Caco-2 (cell line): ENCODE results near the gene BRICD5. TPM values are rescaled to one million over a fixed set of nuclear protein-coding genes. Genes with fewer than 3 reads are reported as not detected.
A peak's percentile ranks its signal among the peaks of the same experiment; 100 is the strongest.
"Not testable (repeated sequence)": the region's sequence is repeated elsewhere in the genome, so short reads cannot be mapped to it uniquely, and the experiment has no call there.

Experiments used
- Bru-seq: library from RNA; stranded (reverse); fragments of 400-500 nt; gene quantifications from one replicate; lab custom pipeline; 2021; lab: Mats Ljungman, UMichigan
- BruChase-seq, 2 experiments: library from RNA; stranded (reverse); fragments of 400-500 nt; gene quantifications; one replicate each; lab custom pipeline; 2021; lab: Mats Ljungman, UMichigan
- BruUV-seq: library from RNA; stranded (reverse); fragments of 400-500 nt; replicated peaks from 2 replicates; lab custom pipeline; 2021; lab: Mats Ljungman, UMichigan
- CTCF ChIA-PET: fragments of 300-600 bp; sonication (Branson Sonifier 250); formaldehyde crosslinking; loops from one replicate; lab custom pipeline; 2022; ENCODE audit warnings: antibody characterized with exemption; lab: Charles Lee
- POLR2A ChIA-PET: fragments of 300-600 bp; sonication (Branson Sonifier 250); formaldehyde crosslinking; loops from one replicate; lab custom pipeline; 2022; ENCODE audit warnings: antibody characterized with exemption; lab: Charles Lee
- DNase-seq, 2 experiments: peaks; one replicate each; pipeline versions ENCODE4 v3.0.0 to v3.0.0-alpha.2; 2020 to 2022
- H3K27me3 ChIP-seq: replicated peaks from 2 replicates; pipeline ENCODE4 v1.6.0; 2011; ENCODE audit warnings: low read length; ENCODE audit not compliant: control insufficient read depth, insufficient read depth
- H3K36me3 ChIP-seq: 2 replicates; pipeline ENCODE4 v1.5.1; 2011; ENCODE audit warnings: low read length; ENCODE audit not compliant: control insufficient read depth, insufficient read depth
- H3K4me1 ChIP-seq: fragments of 250-450 bp; sonication (Bioruptor Pico); 2 replicates; pipeline ENCODE4 v1.5.1; 2020; ENCODE audit warnings: mild to moderate bottlenecking
- H3K4me3 ChIP-seq: 2 replicates; pipeline ENCODE4 v1.5.1; 2011; ENCODE audit warnings: low read depth, mild to moderate bottlenecking, control low read depth, low read length
- H3K9me3 ChIP-seq: fragments of 250-450 bp; sonication (Bioruptor Pico); 2 replicates; pipeline ENCODE4 v1.5.1; 2020; ENCODE audit warnings: mild to moderate bottlenecking, moderate library complexity
- H3K27ac Mint-ChIP-seq: one replicate; pipeline ENCODE4 v1.8.0; 2022; ENCODE audit warnings: mixed read lengths; ENCODE audit not compliant: unreplicated experiment
- H3K27me3 Mint-ChIP-seq: one replicate; pipeline ENCODE4 v1.8.0; 2022; ENCODE audit warnings: mixed read lengths; ENCODE audit not compliant: insufficient read depth, unreplicated experiment
- H3K36me3 Mint-ChIP-seq: one replicate; pipeline ENCODE4 v1.8.0; 2022; ENCODE audit warnings: mild to moderate bottlenecking, mixed read lengths; ENCODE audit not compliant: insufficient read depth, unreplicated experiment
- H3K4me1 Mint-ChIP-seq: one replicate; pipeline ENCODE4 v1.8.0; 2022; ENCODE audit warnings: low read depth, mixed read lengths; ENCODE audit not compliant: unreplicated experiment
- H3K4me3 Mint-ChIP-seq: one replicate; pipeline ENCODE4 v1.8.0; 2022; ENCODE audit warnings: mild to moderate bottlenecking, moderate library complexity, mixed read lengths; ENCODE audit not compliant: unreplicated experiment
- H3K9me3 Mint-ChIP-seq: one replicate; pipeline ENCODE4 v1.8.0; 2022; ENCODE audit warnings: mixed read lengths; ENCODE audit not compliant: unreplicated experiment
- intact Hi-C: fragments of 100-400 bp; cut with micrococcal nuclease; formaldehyde crosslinking; loops from one replicate; pipeline ENCODE4 v1.10.0; 2022; ENCODE audit not compliant: unreplicated experiment
- long read RNA-seq: library from polyadenylated mRNA; stranded (forward); transcript quantifications from one replicate; pipeline ENCODE4 v2.0.0, GENCODE V29; 2022
- total RNA-seq: library from RNA; stranded (reverse); gene quantifications from 2 replicates; pipeline ENCODE4 v1.2.3, GENCODE V29; 2022
- TF ChIP-seq, protein P1 (sequence below), 2 experiments: fragments of 200-600 bp in 1 of 2; IDR thresholded peaks; 1 replicate in 1 of 2; 2 replicates in 1 of 2; pipeline versions ENCODE4 v1.5.1 to v1.8.0; 2011 to 2022; ENCODE audit warnings: antibody characterized with exemption in 1 of 2, control low read depth in 1 of 2, inconsistent platforms in 1 of 2, low read depth in 1 of 2, low read length in 1 of 2, mild to moderate bottlenecking in 1 of 2, moderate library complexity in 1 of 2; ENCODE audit not compliant: insufficient read depth in 1 of 2, severe bottlenecking in 1 of 2, unreplicated experiment in 1 of 2

Gene BRICD5
- total RNA-seq (5.4 and 10.0 TPM in 2 replicates), Bru-seq, nascent RNA (percentile 52 among the genes with signal in this experiment), BruChase-seq, experiment 1, labeled RNA remaining after a 2-hour chase (percentile 60 among the genes with signal in this experiment), BruChase-seq, experiment 2, labeled RNA remaining after a 6-hour chase (percentile 67 among the genes with signal in this experiment)
- long read RNA-seq, partial matches to known transcripts, result 1 of 5 reads
- long read RNA-seq, other reads (novel, unspliced or antisense), result 3 of 5 reads

DNA sequence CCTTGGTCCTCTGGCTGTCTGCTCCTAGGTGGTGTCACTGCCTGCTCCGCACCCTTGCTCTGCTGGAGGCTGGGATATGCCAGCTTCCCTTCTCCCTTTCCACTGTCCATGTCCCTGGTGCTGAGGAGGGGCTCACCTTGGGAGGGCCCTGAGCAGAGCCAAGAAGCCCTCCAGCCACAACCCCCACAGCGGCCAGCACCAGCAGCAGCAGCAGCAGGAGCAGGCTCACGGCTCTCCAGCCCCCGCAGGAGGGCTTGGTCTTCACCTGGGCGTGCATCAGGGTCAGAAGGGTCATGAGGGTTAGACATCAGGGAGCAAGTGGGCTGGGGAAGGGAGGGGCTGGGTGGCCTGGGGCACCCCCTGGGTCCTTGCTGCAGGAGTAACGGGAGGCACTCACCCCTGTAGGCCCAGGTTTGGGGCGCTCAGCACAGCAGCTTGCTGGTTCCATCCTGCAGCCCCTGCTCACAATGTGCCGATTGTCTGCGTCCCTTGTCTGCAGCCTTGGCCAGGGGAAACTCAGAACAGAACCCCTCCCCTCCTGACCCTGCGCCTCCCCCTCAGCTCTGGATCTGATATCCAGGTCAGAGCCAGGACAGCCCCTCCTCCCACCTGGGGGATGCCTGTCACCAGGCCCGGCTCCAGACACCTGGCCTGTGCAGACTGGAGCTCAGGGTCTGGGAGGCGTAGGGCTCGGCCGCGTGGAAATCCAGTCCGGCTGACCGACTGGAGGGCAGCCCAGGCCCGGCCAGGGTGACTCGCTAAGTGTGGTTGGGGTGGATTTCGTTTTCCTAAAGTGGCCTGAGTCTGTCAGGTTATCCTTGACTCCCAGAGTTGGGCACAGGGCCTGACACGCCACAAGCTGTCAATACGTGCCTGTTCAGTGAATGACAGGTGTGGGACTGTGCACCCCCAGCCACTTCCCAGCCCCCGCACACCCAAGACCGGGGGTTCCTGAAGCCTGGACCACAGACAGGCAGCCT is at the start of gene BRICD5:
Gene BRICD5 (minus strand): TSS at position 478 of the 980 bp plus-strand sequence. CDS start 30 bp downstream, at position 448.
- H3K27me3 ChIP-seq, result no peaks in the 10 kb centered on the region
- no TSS peak for BruUV-seq
- H3K27ac Mint-ChIP-seq, result no peak within 1 kb of the TSS
- H3K36me3 ChIP-seq, result peaks cover 6% of the 10 kb centered on the region
- no peaks in the 10 kb centered on the region for H3K9me3 ChIP-seq
- H3K9me3 Mint-ChIP-seq, result no peaks in the 10 kb centered on the region
- no peak within 1 kb of the TSS for H3K4me3 ChIP-seq
- peak within 1 kb of the TSS; percentile 73 for H3K4me3 Mint-ChIP-seq
- ChIA-PET CTCF (interaction anchor here (0.6 kb wide), 1 partner anchor 16 kb away, joined by 4 read pairs; no protein-coding TSS in a partner anchor), POLR2A (interaction anchor here (0.5 kb wide), 1 partner anchor 54 kb away, joined by 4 read pairs; no protein-coding TSS in a partner anchor)
- TF ChIP-seq, protein P1, sequence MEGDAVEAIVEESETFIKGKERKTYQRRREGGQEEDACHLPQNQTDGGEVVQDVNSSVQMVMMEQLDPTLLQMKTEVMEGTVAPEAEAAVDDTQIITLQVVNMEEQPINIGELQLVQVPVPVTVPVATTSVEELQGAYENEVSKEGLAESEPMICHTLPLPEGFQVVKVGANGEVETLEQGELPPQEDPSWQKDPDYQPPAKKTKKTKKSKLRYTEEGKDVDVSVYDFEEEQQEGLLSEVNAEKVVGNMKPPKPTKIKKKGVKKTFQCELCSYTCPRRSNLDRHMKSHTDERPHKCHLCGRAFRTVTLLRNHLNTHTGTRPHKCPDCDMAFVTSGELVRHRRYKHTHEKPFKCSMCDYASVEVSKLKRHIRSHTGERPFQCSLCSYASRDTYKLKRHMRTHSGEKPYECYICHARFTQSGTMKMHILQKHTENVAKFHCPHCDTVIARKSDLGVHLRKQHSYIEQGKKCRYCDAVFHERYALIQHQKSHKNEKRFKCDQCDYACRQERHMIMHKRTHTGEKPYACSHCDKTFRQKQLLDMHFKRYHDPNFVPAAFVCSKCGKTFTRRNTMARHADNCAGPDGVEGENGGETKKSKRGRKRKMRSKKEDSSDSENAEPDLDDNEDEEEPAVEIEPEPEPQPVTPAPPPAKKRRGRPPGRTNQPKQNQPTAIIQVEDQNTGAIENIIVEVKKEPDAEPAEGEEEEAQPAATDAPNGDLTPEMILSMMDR (IDR thresholded peaks at IDR 0.05; ENCODE audit: insufficient read depth in 1 of 2, low read depth in 1 of 2, low read length in 1 of 2, severe bottlenecking in 1 of 2, unreplicated experiment in 1 of 2), result no peak
- H3K36me3 Mint-ChIP-seq, result peaks cover 76% of the 10 kb centered on the region
- H3K4me1 Mint-ChIP-seq, result peaks cover 7% of the 10 kb centered on the region
- DNase-seq, result peak in 1 of 2 experiments; percentile 32
- H3K27me3 Mint-ChIP-seq, result no peaks in the 10 kb centered on the region
- intact Hi-C loops, result no loop called here
- peaks cover 21% of the 10 kb centered on the region for H3K4me1 ChIP-seq

DNA sequence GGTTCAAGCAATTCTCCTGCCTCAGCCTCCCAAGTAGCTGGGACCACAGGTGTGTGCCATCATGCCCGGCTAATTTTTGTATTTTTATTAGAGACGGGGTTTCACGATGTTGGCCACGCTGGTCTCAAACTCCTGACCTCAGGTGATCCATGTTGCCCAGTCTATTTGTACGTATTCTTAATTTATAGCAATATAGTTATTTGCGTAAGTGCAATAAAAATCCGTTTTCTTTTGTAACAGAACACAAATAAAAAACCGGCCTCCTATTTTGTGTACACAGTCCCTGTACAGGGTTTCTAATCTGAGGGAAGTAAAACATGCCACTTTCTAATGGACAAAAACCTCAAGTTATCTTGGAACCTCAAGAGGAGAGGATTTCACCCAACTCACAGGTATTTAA is 49.6 kb upstream of the BRICD5 start:
- BruUV-seq, result no TSS peak
- no peaks in the 10 kb centered on the region for H3K27me3 Mint-ChIP-seq
- no peaks in the 10 kb centered on the region for H3K4me1 Mint-ChIP-seq
- no peaks in the 10 kb centered on the region for H3K9me3 Mint-ChIP-seq
- TF ChIP-seq, protein P1 (IDR thresholded peaks at IDR 0.05; ENCODE audit: insufficient read depth in 1 of 2, low read depth in 1 of 2, low read length in 1 of 2, severe bottlenecking in 1 of 2, unreplicated experiment in 1 of 2), result no peak
- H3K4me1 ChIP-seq, result no peaks in the 10 kb centered on the region
- CTCF ChIA-PET, result no interaction called here
- DNase-seq, result no peak
- H3K4me3 Mint-ChIP-seq, result no peak overlapping the region
- H3K4me3 ChIP-seq, result no peak overlapping the region
- intact Hi-C loops, result loop anchor here (10.0 kb wide), 1 partner anchor 165 kb away; the partner anchor contains the start of gene CCNF
- peaks cover 98% of the 10 kb centered on the region for H3K36me3 Mint-ChIP-seq
- POLR2A ChIA-PET, result interaction anchor here (1.1 kb wide), 1 partner anchor 9 kb away, joined by 8 read pairs; the partner anchor contains the start of gene ECI1
- peaks cover 3% of the 10 kb centered on the region for H3K36me3 ChIP-seq
- no peaks in the 10 kb centered on the region for H3K27me3 ChIP-seq
- H3K9me3 ChIP-seq, result no peaks in the 10 kb centered on the region
- no peak overlapping the region for H3K27ac Mint-ChIP-seq

DNA sequence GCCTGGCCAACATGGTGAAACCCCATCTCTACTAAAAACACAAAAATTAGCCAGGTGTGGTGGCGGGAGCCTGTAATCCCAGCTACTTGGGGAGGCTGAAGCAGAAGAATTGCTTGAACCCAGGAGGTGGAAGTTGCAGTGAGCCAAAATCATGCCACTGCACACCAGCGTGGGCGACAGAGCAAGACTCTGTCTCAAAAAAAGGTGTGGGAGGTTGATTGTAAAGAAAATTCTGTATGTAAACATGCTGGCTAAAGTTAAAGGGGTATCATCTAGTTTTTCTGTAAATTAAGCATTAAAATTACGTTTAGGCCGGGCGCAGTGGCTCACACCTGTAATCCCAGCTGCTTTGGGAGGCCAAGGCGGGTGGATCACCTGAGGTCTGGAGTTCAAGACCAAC is 47.9 kb upstream of the BRICD5 start:
- H3K36me3 ChIP-seq, H3K9me3 Mint-ChIP-seq, H3K27me3 ChIP-seq, H3K27me3 Mint-ChIP-seq, H3K4me3 Mint-ChIP-seq, DNase-seq, H3K27ac Mint-ChIP-seq, H3K9me3 ChIP-seq, H3K4me1 Mint-ChIP-seq, intact Hi-C loops, BruUV-seq, H3K4me1 ChIP-seq, CTCF ChIA-PET, H3K4me3 ChIP-seq: not testable (repeated sequence)
- H3K36me3 Mint-ChIP-seq, result peaks cover 98% of the 10 kb centered on the region
- POLR2A ChIA-PET, result interaction anchor here (1.2 kb wide), 1 partner anchor 10 kb away, joined by 3 read pairs; no protein-coding TSS in a partner anchor
